GM12874 (cell line): ENCODE results near the gene SLFNL1.
A peak's percentile ranks its signal among the peaks of the same experiment; 100 is the strongest.

Experiments
- CTCF ChIP-seq: IDR thresholded peaks from 2 replicates; pipeline ENCODE4 v1.5.1; 2011; ENCODE audit warnings: low read depth, mild to moderate bottlenecking, control low read depth, low read length, moderate library complexity; ENCODE audit not compliant: insufficient read depth

The SLFNL1 gene

GRCh38 chr1:41013024-41013423 is 8.5 kb downstream of the SLFNL1 start:
- TF ChIP-seq CTCF, result no peak

DNA sequence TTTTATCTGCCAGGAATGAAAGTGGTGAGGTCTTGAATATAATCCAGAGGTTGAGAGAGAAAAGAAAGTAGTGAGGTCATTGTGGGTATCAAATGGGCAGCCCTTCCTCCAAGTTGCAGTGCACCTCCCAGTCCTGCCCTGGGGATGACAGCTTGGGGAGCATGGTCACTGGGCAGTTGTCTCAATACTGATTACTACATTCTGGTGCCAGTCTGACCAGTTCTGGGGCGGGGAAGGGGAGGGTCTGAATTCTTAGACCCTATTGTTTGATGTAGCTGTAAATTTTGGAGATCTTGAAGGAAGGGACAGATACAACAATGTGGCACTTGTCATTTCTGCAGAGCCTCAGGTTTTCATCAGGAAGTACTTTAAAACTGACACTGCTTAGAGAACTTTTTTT is 11.2 kb downstream of the SLFNL1 start:
- TF ChIP-seq CTCF, result no peak

DNA sequence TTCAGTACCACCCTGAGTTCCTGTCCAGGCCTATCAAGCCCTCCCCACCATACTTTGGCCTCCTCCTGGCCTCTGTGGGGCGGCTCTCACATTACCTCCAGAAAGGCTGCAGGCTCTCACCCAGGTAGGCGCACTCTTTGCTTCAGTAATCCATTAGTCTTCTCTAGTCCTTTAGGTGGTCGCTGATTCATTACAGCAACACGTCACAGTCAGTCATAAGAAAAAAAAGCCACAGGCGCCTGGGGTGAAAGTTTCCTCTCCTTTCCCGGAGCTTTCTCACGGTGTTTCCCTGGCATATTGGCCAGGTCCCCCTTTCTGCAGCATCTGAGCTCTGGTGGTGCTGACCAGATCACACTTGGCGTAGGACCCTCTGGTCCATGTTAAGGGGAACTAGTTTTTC is 12.1 kb downstream of the SLFNL1 start:
- no peak for TF ChIP-seq CTCF

DNA sequence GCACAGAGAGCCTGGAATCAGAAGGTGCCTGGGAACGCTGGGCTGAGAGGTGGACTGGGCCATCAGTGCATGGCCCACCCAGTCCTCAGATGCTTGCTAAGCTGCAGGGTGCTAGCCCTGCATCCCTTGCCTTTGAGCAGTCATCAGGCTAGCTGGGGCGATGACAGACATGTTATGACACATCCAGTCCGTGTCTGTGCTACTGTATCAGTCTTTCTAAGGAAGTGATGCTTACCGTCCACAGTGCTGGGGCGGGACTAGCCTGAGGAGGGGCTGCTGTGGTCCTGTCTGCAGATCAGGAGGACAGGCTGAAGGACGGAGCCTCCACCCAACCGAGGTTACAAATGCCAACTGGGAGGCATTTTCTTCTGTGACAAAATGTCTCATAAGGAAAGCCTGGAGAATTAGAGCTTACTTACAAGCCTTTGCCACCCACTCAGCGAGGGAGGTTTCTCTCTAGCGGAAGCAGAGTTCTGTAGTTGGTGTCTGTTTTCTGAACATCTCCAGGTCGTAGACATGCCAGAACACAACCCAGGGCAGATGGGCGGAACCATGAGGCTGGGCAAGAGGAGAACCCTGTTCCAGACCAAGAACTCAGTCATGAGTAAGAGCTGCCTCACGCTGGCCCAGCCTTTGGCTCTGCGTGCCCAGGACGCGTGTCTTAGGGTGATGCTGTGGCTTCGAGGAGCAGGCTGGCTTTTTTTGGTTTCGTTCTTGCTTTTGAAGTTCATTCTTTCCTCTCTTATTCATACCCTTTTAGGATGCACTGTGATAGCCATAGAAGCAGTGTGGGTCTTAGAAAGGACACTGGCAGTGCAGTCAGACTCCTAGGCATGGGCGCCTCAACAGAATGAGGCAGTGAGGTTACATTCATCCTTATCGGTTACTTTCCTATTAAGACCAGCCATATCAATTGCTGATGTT is 14.3 kb downstream of the SLFNL1 start:
- TF ChIP-seq CTCF, result no peak

DNA sequence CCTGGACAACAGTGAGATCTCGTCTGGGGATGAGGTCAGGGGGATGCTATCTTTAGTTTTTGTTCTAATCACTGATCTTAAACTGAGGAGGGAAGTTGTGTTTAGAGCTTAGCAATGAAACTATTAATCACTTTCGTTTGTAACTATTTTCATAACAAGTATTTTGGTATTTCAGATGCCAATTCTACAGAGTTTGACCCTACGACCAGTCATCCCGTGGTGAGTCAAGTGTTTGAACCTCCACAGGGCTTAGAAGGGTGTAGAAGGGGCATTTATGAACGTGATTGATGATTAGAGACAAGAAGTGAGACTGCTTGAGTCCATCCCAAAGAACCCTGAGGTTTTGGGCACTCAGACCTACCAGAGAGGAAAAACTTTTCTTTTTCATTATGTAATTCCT is 15.6 kb downstream of the SLFNL1 start:
- TF ChIP-seq CTCF, result no peak

DNA sequence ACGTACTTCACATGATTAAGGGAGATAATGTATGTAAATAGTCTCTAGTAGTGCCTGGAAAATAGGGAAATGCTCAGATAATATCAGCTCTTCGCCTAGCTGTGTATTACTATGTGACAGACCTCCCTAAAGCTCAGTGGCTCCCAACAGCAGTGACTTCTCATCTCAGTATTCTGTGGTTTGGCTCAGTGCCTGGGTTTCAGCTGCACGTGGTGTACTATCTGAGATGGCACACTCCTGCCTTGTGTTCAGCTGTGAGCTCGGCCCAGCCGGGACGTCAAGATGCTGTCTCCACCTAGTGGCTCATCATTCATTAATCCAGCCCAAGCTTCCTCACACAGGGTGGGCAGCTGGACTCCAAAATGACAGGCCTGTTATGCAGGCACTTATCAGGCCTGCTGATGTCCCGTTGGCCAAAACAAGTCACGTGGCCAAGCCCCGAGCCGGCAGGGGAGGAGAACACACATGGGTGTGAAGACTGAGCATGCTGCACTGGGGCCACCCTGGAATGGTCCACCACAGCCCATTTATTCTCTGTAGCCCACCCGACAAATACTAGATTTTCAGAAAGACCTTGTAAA is 17.8 kb downstream of the SLFNL1 start:
- TF ChIP-seq CTCF, result peak; percentile 65

DNA sequence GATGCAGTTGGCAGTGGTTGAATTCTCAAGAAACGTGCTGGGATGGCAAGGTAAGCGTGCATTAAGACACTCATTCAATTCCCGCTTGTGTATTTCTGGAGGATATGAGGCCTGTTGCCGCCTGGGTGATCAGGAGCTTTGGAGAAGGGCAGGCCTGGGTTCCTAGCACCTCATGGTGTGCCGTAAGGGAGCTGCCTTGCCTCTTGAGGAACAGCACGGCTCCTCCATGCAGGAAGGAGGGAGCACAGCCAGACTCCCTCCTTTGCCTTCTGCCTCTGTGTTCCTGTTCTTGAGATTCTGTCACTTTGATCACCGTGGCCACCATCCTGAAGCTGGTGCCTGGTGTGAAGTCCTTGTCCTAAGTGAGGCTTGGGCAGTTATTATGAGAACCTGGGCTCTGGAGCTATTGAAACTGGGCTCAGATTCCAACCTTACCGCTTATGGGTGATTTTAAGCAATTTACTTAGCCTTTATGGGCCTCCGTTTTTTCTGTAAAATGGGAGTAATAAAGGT is 18.3 kb downstream of the SLFNL1 start:
- no peak for TF ChIP-seq CTCF
